Measurements from ENCODE around the gene RAB6A.
"Not testable (repeated sequence)": the region's sequence is repeated elsewhere in the genome, so short reads cannot be mapped to it uniquely, and the experiment has no call there.

The RAB6A gene

DNA sequence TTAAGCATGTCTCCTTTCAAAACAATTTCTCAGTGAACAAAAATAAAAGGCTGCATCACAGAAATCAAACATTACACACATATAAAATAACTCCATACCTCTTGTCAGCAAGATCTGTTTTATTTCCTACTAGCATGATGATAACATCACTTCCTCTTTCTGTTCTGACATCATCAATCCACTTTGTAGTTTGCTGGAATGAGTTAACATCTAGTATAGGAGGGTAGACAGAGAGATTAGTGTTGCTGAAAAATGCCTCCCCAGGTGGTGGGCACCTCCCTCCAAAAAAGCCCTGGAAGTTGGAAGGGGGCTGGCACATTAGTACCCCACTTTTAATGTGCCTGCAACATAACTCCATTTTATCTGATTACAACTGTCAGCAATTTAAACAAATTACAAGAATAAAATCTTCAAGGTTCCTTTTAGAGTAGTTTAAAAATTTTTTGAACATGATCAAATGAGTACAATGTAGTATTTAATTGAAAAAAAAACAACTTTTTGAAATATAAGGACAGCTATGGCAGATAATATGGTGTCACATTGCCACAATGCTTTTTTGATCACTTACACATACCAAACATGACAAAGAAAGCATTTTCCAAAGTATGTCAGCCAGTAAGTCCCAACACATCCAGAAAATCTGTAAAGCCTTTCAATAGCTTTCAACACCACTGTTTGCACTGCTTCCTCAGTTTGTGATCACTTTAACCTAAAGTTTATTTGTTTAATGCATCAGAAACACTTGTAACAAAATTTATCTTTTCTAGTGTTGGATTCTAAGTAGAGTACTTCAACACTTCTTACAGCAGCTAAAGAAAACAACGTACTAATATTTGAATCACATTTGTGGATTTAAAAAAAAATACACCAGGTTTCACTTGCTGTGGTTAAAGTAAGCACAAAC lies 44.5 kb downstream of the RAB6A start:
- Histone ChIP-seq H3K36me3 (ENCODE audit: control insufficient read depth, low read depth, low read length) (peaks cover 14% of the 10 kb centered on the region), H3K4me1 (ENCODE audit: control insufficient read depth, low read depth, low read length) (no peaks in the 10 kb centered on the region), H3K27me3 (ENCODE audit: control insufficient read depth, insufficient read depth, low read length) (no peaks in the 10 kb centered on the region), H3K9me3 (ENCODE audit: control insufficient read depth, low read depth, low read length) (no peaks in the 10 kb centered on the region), H3K4me3 (ENCODE audit: low read length) (no peak overlapping the region), H3K9ac (ENCODE audit: low read length) (no peak overlapping the region), H3K27ac (ENCODE audit: low read length) (no peak overlapping the region)

DNA sequence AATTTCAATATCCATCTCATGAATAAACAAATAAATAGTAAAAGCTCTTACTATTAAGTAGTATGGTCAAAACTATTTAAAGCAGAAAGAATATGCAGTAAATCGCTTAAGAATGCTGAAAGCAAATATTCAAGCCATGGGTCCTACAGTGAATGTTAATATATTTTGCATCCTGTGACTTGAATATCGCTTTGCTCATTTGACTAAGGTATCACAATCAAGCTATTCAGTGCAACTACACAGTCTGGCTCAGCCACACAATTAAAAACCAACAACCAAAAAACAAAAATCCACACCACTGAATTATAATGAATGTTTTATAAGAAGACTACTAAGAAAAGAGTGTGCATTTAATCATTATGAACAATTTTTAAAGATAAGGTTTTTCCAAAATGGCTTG lies 45.3 kb downstream of the RAB6A start:
- Histone ChIP-seq H3K27ac (ENCODE audit: low read length) (no peak overlapping the region), H3K36me3 (ENCODE audit: control insufficient read depth, low read depth, low read length) (peaks cover 16% of the 10 kb centered on the region), H3K27me3 (ENCODE audit: control insufficient read depth, insufficient read depth, low read length) (no peaks in the 10 kb centered on the region), H3K4me1 (ENCODE audit: control insufficient read depth, low read depth, low read length) (no peaks in the 10 kb centered on the region), H3K9ac (ENCODE audit: low read length) (no peak overlapping the region), H3K4me3 (ENCODE audit: low read length) (no peak overlapping the region), H3K9me3 (ENCODE audit: control insufficient read depth, low read depth, low read length) (no peaks in the 10 kb centered on the region)

DNA sequence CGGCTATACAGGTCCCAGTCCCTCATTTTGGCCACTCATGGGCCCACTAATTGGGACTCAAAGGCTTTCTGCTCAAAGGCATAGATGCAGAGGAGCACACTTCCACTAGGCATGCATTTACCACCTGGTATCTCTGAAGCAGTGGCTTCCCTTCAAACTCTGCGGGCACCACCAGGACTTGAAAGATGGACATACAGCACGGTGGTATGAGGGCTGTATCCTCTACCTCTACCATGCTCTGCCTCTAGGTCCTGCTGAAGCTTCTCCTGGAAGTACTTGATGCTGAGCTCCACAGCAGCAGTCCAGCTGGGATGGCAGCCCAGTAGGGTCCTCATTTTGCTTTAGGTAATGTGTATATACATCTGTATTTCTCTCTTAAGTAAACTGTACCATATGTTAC lies 49.9 kb downstream of the RAB6A start:
- Histone ChIP-seq H3K27me3 (ENCODE audit: control insufficient read depth, insufficient read depth, low read length) (no peaks in the 10 kb centered on the region), H3K4me1 (ENCODE audit: control insufficient read depth, low read depth, low read length) (no peaks in the 10 kb centered on the region), H3K9ac (ENCODE audit: low read length) (no peak overlapping the region), H3K27ac (ENCODE audit: low read length) (no peak overlapping the region), H3K9me3 (ENCODE audit: control insufficient read depth, low read depth, low read length) (no peaks in the 10 kb centered on the region), H3K4me3 (ENCODE audit: low read length) (no peak overlapping the region), H3K36me3 (ENCODE audit: control insufficient read depth, low read depth, low read length) (peaks cover 16% of the 10 kb centered on the region)

DNA sequence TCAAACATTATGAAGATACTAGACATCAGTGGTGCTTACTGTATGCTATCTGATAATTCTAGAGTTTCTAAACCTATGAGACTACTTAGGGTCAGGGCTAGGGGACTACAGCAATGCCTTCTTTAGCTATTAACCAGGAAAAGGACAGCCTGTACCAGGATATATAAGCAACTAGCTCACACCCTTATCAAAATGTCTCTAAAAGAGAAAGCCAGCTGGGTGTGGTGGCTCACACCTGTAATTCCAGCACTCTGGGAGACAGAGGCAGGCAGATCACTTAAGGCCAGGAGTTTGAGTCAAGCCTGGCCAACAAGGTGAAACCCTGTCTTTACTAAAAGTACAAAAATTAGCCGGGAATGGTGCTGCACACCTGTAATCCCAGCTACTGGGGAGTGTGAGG lies 55.8 kb downstream of the RAB6A start:
- Histone ChIP-seq H3K9me3 (ENCODE audit: control insufficient read depth, low read depth, low read length) (no peaks in the 10 kb centered on the region), H3K27me3 (ENCODE audit: control insufficient read depth, insufficient read depth, low read length) (no peaks in the 10 kb centered on the region), H3K27ac (ENCODE audit: low read length) (no peak overlapping the region), H3K4me3 (ENCODE audit: low read length) (no peak overlapping the region), H3K9ac (ENCODE audit: low read length) (no peak overlapping the region), H3K36me3 (ENCODE audit: control insufficient read depth, low read depth, low read length) (peaks cover 14% of the 10 kb centered on the region), H3K4me1 (ENCODE audit: control insufficient read depth, low read depth, low read length) (no peaks in the 10 kb centered on the region)

DNA sequence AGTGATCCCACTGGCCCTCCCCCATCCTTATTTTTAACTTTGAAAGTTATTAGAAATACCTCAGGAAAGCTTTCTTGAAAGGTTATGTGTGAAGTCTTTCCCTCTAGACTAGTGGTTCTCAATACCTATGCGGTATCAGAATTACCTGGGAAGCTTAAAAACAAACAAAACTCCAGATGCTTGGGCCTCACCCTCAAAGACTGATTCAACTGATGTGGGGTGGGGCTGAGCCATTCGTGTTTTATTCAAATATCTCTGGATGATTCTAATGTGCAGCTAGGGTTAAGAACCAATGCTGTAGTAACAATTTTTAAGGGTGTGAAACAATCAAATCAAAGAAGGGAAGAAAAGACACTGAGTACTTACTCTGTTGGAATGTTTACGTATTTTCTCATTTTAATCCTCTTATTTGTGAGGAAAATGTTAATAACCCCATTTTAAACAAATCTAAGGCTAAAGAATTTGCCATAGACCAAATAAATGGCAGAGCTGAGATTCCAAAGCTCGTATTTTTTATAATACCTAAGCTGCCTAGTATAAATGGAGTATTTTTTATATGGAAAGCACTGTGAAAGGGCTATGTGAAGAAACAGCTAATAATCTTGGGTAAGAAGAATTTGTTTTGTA lies 66.9 kb downstream of the RAB6A start:
- Histone ChIP-seq H3K4me1 (ENCODE audit: control insufficient read depth, low read depth, low read length) (no peaks in the 10 kb centered on the region), H3K9me3 (ENCODE audit: control insufficient read depth, low read depth, low read length) (no peaks in the 10 kb centered on the region), H3K27ac (ENCODE audit: low read length) (no peak overlapping the region), H3K9ac (ENCODE audit: low read length) (no peak overlapping the region), H3K27me3 (ENCODE audit: control insufficient read depth, insufficient read depth, low read length) (no peaks in the 10 kb centered on the region), H3K4me3 (ENCODE audit: low read length) (no peak overlapping the region), H3K36me3 (ENCODE audit: control insufficient read depth, low read depth, low read length) (no peaks in the 10 kb centered on the region)

DNA sequence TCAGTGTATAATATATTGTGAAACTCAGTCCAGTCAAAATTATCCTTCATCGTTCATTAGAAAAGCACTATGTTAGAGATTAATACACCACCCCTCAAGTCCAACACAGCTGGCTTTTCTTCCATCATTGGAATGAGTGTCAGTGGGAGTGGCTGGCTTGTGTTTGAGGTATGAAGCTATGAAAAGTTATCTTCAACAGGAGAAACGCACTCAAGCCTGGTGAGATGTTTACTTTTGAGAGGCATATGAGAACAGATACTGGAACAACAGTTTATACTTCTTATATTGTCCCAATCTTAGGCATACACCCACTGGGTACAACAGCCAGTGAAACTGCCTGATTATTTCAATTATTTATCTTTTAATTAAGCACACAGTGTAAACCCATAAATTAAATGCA lies 80.2 kb downstream of the RAB6A start:
- Histone ChIP-seq H3K4me3 (ENCODE audit: low read length) (no peak overlapping the region), H3K9me3 (ENCODE audit: control insufficient read depth, low read depth, low read length) (no peaks in the 10 kb centered on the region), H3K27me3 (ENCODE audit: control insufficient read depth, insufficient read depth, low read length) (no peaks in the 10 kb centered on the region), H3K36me3 (ENCODE audit: control insufficient read depth, low read depth, low read length) (peaks cover 4% of the 10 kb centered on the region), H3K9ac (ENCODE audit: low read length) (no peak overlapping the region), H3K4me1 (ENCODE audit: control insufficient read depth, low read depth, low read length) (no peaks in the 10 kb centered on the region), H3K27ac (ENCODE audit: low read length) (no peak overlapping the region)

DNA sequence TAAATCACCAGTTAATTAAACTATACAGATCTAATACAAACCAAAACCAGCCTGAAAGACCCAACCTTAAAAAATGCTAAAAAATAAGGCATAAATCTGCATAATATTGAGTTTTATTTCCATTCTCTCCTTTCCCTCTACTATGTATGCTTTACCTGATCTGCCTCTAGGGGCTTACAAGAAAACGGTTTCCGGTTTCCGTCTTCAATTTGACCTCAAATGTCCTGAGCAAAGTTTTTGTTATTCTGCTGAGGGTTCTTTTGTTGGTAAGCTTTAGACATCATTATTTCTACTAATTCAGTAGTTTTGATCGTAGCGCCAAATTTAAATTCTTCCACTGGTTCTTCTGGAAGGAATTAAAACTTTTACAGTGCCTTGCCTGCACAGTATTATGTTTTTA lies 84.3 kb downstream of the RAB6A start:
- H3K27ac ChIP-seq (ENCODE audit: low read length); H3K9me3 ChIP-seq (ENCODE audit: control insufficient read depth, low read depth, low read length); H3K27me3 ChIP-seq (ENCODE audit: control insufficient read depth, insufficient read depth, low read length); H3K4me1 ChIP-seq (ENCODE audit: control insufficient read depth, low read depth, low read length); H3K4me3 ChIP-seq (ENCODE audit: low read length); H3K36me3 ChIP-seq (ENCODE audit: control insufficient read depth, low read depth, low read length); H3K9ac ChIP-seq (ENCODE audit: low read length): not testable (repeated sequence)

DNA sequence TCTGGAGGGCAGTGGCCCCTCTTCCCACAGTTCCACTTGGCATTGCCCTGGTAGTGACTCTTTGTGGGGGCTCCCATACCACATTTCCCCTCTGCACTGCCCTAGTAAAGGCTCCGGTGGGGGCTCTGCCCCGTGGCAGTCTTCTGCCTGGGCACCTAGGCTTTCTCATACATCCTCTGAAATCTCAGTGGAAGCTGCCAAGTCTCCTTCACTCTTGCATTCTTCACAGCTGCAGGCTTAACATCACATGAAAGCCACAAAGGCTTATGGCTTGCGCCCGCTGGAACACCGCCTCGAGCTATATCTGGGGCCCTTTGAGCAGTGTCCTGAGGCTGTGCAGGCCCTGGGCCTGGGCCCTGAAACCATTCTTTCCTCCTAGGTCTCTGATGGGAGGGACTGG lies 89.2 kb downstream of the RAB6A start:
- Histone ChIP-seq H3K27me3 (ENCODE audit: control insufficient read depth, insufficient read depth, low read length) (no peaks in the 10 kb centered on the region), H3K36me3 (ENCODE audit: control insufficient read depth, low read depth, low read length) (no peaks in the 10 kb centered on the region), H3K4me1 (ENCODE audit: control insufficient read depth, low read depth, low read length) (no peaks in the 10 kb centered on the region), H3K27ac (ENCODE audit: low read length) (no peak overlapping the region), H3K9ac (ENCODE audit: low read length) (no peak overlapping the region), H3K4me3 (ENCODE audit: low read length) (no peak overlapping the region), H3K9me3 (ENCODE audit: control insufficient read depth, low read depth, low read length) (no peaks in the 10 kb centered on the region)

DNA sequence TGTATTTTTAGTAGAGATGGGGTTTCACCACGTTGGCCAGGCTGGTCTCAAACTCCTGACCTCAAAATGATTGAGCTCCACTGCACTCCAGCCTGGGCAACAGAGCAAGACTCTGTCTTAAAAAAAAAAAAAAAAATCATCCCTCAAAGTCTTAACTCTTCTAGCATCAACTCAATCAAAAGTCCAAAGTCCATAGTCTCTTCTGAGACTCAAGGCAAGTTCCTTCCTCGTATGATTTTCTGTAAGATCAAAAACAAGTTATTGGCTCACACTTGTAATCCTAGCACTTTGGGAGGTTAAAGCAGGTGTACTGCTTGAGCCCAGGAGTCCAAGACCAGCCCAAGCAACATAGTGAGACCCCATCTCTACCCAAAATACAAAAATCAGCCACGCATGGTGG lies 90.1 kb downstream of the RAB6A start:
- no peak overlapping the region for H3K9ac ChIP-seq (ENCODE audit: low read length)
- no peaks in the 10 kb centered on the region for H3K4me1 ChIP-seq (ENCODE audit: control insufficient read depth, low read depth, low read length)
- H3K27ac ChIP-seq (ENCODE audit: low read length): no peak overlapping the region
- no peak overlapping the region for H3K4me3 ChIP-seq (ENCODE audit: low read length)
- H3K27me3 ChIP-seq (ENCODE audit: control insufficient read depth, insufficient read depth, low read length): no peaks in the 10 kb centered on the region
- H3K36me3 ChIP-seq (ENCODE audit: control insufficient read depth, low read depth, low read length): no peaks in the 10 kb centered on the region
- H3K9me3 ChIP-seq (ENCODE audit: control insufficient read depth, low read depth, low read length): no peaks in the 10 kb centered on the region

DNA sequence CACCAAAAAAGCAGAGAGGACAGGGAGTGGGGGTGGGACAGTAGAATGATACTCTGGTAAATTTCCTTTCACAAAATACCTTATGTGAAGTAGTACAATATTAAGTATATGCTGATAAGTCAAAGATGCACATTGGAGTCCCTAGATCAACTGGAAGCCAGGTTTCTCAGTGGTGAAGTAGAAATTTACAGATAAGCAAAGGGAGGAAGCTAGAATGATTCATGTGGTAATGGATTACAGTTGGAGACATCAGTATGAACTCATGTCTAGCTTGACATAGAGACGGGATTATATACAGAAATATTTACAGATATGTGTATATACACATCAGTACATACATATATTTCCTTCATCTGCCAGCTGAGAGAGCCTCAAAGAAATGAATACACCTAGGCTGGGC lies 93.0 kb downstream of the RAB6A start:
- Histone ChIP-seq H3K27ac (ENCODE audit: low read length) (no peak overlapping the region), H3K36me3 (ENCODE audit: control insufficient read depth, low read depth, low read length) (no peaks in the 10 kb centered on the region), H3K9me3 (ENCODE audit: control insufficient read depth, low read depth, low read length) (no peaks in the 10 kb centered on the region), H3K4me1 (ENCODE audit: control insufficient read depth, low read depth, low read length) (peaks cover 3% of the 10 kb centered on the region), H3K9ac (ENCODE audit: low read length) (no peak overlapping the region), H3K4me3 (ENCODE audit: low read length) (no peak overlapping the region), H3K27me3 (ENCODE audit: control insufficient read depth, insufficient read depth, low read length) (no peaks in the 10 kb centered on the region)

DNA sequence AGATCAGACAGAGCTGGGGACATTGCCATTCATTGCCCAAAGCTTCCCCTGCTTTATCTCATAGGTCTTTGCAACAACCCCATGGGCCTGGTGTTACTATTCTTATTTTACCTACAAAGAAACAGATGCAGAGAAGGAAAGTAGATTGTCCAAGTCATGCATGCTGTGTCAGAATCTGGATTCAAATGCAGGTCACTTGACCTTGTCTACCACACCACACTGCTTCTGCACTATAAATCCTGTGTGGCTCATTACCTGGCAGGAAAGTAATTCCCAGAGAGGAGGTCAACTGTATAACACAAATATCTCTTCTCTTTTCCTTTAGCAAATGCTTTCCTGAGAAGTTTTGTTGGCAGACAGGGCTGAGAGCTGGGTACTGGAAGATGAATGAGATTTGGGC lies 96.0 kb downstream of the RAB6A start:
- Histone ChIP-seq H3K9me3 (ENCODE audit: control insufficient read depth, low read depth, low read length) (no peaks in the 10 kb centered on the region), H3K9ac (ENCODE audit: low read length) (no peak overlapping the region)

More for the DNA sequence above, 96.0 kb downstream of the RAB6A start:
- Histone ChIP-seq H3K4me1 (ENCODE audit: control insufficient read depth, low read depth, low read length) (peaks cover 6% of the 10 kb centered on the region), H3K4me3 (ENCODE audit: low read length) (no peak overlapping the region), H3K27me3 (ENCODE audit: control insufficient read depth, insufficient read depth, low read length) (peaks cover 21% of the 10 kb centered on the region), H3K36me3 (ENCODE audit: control insufficient read depth, low read depth, low read length) (no peaks in the 10 kb centered on the region), H3K27ac (ENCODE audit: low read length) (no peak overlapping the region)
